HEK293 (cell line): ENCODE results near the gene ST7.

Source experiments
- ZBTB20 ChIP-seq: fragments of 450-650 bp; formaldehyde crosslinking; IDR thresholded peaks from 2 replicates; pipeline ENCODE4 v1.5.1; 2016; ENCODE audit warnings: missing biosample characterization, missing genetic modification characterization
- ZNF184 ChIP-seq: fragments of 450-650 bp; IDR thresholded peaks from 2 replicates; pipeline ENCODE4 v1.5.1; 2018; ENCODE audit warnings: missing biosample characterization, mild to moderate bottlenecking, missing genetic modification characterization
- ZNF302 ChIP-seq: fragments of 450-650 bp; formaldehyde crosslinking; IDR thresholded peaks from 2 replicates; pipeline ENCODE4 v1.5.1; 2016; ENCODE audit warnings: missing biosample characterization, missing genetic modification characterization, low read depth
- ZNF354C ChIP-seq: fragments of 450-650 bp; formaldehyde crosslinking; IDR thresholded peaks from 2 replicates; pipeline ENCODE4 v1.5.1; 2016; ENCODE audit warnings: missing biosample characterization, missing genetic modification characterization, low read depth, borderline replicate concordance
- TF ChIP-seq, protein P1 (sequence below): fragments of 450-650 bp; formaldehyde crosslinking; IDR thresholded peaks from 2 replicates; pipeline ENCODE4 v1.5.1; 2016; ENCODE audit warnings: missing biosample characterization, missing genetic modification characterization

DNA sequence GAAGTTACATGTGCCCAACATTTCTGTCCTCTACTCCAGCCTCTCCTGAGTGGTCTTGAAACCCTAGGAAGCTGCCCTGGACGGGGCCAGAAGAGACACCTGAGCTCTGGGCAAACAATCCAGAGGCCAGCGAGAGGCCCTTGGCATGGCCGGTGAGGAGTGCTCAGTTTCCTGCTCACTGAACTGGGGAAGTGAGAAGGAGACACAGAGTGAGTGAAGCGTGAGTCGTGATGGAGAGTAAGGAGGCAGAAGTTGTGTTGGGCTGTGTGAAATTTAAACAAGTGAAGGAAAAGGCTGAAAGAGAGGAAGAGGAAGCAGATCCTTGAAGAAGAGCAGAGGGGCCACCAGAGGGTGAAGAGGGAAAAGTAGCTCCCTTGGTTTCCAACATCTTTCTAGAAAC is 296.4 kb downstream of the ST7 start:
- TF ChIP-seq ZBTB20 (tag by site-specific recombination) (no peak), ZNF184 (no peak), ZNF302 (no peak), ZNF354C (tag by site-specific recombination) (no peak)
- TF ChIP-seq, protein P1, sequence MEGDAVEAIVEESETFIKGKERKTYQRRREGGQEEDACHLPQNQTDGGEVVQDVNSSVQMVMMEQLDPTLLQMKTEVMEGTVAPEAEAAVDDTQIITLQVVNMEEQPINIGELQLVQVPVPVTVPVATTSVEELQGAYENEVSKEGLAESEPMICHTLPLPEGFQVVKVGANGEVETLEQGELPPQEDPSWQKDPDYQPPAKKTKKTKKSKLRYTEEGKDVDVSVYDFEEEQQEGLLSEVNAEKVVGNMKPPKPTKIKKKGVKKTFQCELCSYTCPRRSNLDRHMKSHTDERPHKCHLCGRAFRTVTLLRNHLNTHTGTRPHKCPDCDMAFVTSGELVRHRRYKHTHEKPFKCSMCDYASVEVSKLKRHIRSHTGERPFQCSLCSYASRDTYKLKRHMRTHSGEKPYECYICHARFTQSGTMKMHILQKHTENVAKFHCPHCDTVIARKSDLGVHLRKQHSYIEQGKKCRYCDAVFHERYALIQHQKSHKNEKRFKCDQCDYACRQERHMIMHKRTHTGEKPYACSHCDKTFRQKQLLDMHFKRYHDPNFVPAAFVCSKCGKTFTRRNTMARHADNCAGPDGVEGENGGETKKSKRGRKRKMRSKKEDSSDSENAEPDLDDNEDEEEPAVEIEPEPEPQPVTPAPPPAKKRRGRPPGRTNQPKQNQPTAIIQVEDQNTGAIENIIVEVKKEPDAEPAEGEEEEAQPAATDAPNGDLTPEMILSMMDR = no peak
